ENCODE data around the gene GALNT16.

The GALNT16 gene

DNA sequence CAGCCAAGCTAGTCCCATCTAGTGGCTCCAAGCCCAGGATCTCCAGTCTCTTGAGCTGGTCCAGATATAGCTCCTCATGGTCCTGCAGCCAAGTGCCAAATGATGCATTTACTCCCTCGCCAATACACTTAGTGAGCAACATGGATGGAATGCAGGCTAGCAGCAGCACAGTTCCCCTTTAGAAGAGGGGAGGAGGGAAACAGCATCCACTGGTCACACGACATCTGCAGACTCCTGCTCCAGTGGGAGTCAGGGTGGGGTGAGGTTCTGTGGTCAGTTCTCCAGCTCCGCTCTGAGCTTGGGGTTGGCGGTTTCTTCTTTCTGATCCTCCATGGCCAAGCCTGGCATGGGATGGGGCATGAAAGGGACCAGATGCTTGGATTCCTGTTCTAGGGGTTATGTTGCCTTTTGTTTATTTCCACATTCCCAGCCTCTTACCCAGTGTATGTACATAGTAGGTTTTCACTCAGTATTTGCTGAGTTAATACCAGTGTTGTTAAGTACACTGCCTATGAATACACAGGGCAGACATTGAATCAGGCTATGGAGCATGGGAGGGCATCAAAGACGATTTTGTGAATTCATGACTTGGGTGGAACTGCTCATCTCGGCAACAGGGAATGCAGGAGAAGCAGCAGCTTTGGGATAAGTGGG, 57.3 kb downstream of the GALNT16 start:
- peak; percentile 99 for DNase-seq (ENCODE audit: low read depth)

GRCh38 chr14:69317780-69318179, 57.8 kb downstream of the GALNT16 start:
- DNase-seq (ENCODE audit: low read depth) = peak; percentile 54

DNA sequence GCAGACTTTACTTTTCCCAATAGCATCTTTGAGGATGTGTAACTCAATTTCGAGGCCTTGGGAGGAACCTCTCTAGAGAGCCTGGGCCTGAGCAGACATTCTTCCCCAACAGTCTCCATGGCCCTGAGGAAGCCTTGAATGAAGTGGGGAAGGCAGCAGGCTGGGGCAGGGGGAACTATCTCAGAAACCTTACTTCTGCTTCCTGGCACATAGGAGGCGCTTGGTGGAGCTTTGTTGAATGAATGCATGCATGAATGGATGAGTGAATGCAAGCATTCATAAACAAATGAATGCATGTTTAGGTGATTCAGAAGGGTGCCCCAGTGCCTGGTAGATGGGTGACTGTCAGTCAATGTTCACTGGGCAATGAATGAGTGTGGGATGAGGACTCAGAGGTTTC, 58.3 kb downstream of the GALNT16 start:
- DNase-seq (ENCODE audit: low read depth) = no peak

DNA sequence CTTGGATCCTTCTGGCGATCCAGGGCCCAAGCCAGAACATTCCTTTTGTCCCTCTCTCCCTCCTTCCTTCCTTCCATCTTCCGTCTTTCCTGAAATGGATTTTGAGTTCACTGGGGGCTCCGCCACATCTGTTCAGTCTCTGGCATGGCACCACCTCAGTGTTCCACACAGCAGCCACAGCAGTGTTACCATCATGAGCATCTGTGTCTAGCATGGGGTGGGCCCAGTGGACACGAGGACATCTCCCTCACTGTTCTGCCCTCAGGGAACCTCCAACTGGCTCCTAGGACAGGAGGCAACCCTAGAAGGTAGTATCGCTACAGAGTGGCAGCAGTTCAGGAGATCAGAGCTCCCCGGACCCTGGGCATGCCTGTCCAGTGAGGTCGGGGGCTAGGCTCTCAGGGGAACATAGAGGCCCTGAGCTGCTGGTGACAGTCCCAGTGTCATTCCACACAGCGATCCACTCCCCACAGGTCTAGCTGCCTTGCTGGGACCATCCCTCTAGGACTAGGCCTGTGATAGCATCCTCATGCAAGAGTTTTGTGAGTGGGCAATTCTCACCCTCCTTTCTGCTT, 59.0 kb downstream of the GALNT16 start:
- no peak for DNase-seq (ENCODE audit: low read depth)

DNA sequence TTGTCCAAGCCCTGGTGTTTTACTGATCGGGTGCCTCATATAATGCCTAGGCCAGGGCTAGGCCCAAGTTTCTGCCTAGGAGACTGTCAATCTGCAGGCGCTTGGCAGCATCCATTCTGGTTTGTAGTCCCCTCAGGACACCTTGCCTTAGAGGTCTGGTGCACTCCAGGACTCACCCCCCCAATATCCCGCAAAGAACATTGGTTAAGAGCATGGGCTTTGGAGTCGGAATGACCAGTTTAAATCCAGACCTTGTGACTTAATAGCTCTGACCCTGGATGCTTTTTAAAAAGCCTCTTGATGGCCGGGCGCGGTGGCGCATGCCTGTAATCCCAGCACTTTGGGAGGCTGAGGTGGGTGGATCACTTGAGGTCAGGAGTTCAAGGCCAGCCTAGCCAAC, 60.0 kb downstream of the GALNT16 start:
- DNase-seq (ENCODE audit: low read depth) = no peak

GRCh38 chr14:69320581-69321365, 60.8 kb downstream of the GALNT16 start:
- no peak for DNase-seq (ENCODE audit: low read depth)

DNA sequence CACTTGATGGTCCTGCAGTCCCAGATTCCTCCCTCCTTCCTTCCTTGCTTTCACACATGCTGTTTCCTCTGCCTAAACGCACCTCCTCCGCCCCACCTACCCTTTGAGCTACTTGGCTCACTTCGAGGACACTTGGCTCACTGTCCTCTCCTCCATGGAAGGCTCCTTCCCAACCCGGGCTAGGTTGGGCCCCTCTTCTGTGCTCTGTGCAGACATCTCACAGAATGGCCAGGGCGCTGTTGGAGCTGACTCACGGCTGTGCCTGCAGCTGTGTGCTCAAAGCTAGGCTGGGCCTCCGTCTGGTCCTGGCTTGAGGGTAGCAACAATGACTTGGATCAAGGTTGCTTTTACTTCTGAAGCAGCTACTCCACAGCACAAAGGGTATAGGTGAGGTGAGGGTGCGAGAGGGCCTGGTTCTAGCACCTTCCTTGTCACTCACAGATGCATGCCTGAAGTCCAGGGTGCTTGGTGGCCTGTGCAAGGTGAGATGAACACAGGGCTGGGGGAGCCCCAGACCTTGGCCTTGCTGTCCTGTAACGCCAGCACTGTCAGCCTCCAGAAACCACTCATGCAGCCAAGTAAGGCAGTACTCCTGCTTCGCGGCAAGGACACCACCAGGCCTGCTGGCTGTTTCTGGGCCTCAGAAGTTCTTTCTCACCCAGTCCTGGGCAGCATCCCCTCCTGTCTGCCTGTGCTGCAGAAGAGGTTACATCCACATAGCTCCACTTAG, 61.8 kb downstream of the GALNT16 start:
- DNase-seq (ENCODE audit: low read depth) = no peak

DNA sequence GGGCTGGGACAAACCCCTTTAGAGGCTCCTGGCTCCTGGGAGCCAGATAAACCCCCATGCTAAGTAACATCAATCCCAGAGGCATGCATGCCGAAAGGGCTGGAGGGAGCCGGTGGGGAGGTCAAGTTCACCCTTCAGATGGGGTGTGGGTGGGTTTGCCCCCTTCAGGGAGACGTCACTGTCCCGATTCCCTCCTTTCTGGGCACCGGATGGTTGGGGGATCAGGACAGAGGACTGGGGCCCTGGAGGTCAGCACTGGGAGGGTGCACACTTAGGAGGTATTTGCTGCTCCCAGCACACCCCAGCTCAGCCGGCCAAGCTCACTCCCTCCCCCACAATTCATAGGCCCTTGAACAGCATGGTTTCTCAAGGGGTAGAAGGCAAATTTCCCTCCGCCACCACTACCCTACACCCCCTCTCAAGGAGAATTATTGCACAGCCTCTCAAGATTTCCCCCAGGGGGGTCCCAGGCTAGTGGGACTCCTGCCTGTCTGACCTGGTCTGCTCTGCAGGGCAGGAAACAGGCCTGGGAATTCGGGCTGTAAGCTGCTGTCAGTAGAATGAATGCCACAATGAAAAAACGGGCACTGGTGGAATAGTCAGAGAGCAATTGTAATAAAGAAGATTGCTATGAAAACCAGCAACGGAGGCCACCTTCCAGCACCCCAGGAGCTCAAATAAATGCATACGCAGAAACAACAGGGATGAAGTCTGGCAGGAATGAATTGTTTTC, 63.5 kb downstream of the GALNT16 start:
- DNase-seq (ENCODE audit: low read depth) = no peak

- no peak for DNase-seq (ENCODE audit: low read depth)
Measured at GRCh38 chr14:69323999-69324282, 64.0 kb downstream of the GALNT16 start.

DNA sequence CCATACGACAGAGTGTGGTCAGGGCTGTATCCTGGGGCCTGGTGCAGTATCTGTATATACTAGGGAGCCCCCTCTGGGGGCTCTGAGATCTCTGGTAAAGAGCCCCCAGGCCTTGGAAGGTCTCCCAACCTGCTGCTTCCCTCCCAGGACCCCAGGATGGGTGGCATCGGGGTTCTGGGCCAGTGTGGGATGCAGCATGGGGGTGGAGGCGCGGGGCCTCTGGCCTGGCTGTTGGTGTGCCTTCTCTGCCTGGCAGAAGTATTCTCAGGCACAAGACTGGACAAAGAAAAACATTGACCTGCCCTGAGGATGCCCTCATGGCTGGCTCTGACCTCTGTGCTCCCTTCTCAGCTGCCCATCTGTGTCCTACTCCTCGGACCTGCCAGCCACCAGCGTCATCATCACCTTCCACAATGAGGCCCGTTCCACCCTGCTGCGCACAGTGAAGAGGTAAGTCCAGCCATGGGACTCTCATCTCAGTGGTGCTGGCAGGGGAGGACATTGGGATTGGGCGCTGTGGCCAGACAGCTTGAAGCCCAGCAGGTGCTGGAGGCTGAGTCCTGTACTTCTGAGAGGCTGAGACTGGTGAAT, 64.5 kb downstream of the GALNT16 start:
- DNase-seq (ENCODE audit: low read depth) = no peak

DNA sequence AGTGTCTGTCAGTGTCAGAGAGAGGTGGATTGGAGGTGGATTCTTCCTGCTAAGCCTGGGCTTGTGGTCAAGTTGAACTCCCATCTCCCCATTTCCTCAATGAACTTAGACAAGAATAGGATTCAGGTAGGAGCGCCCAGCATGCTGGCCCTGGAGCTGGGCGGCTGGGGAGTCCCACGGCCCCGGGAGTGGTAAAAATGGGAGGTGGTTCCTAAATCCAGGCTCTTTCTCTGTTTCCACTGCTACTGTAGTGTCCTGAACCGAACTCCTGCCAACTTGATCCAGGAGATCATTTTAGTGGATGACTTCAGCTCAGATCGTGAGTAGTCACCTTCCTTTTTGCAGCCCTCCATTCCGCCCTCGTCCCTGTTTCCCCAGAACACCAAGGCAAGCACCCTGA, 65.1 kb downstream of the GALNT16 start:
- no peak for DNase-seq (ENCODE audit: low read depth)

DNA sequence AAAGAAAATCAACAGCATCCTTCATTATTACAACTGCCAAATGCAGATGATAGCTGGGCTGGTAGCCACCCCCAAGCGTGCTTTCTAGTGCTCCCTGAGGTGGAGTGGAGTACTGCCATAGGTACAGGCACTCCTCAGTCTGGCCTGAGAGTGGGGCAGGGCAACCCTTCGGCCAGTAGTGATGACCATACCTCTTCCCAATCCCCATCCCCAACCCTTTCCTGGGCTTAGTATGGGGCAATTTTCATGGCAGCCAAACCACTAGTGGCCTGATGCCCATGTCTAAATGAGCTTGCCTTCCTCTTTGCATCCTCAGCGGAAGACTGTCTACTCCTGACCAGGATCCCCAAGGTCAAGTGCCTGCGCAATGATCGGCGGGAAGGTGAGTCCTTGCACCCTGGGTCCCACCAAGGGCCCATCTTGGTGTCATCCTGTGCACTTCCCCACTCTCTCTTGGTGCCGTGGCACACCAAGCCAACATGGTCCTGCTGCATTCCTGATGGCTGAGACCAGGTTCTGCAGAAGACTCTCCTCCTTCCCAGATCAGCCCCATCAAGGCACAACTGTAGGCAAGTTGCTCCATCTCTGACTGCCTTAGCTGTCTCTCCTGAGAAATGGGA, 65.8 kb downstream of the GALNT16 start:
- no peak for DNase-seq (ENCODE audit: low read depth)

DNA sequence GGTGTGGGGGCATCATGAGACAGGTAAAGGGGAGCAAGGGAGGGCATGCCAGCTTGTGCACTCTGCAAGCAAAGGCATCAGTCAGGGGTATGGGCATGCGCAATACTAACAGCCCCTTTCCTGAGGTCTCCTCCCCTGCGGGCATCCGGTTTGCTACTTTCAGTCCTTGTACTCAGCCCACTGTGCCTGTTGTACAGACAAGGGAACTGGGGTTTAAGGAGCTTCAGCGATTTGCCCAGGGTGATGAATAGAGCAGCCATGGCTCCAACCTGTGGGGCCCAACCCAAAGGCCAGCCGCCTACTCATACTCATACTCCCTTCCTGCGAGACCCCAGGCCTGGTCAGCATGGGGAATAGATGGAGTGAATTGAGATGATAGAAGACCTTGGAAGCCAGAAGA, 66.7 kb downstream of the GALNT16 start:
- DNase-seq (ENCODE audit: low read depth) = no peak

GRCh38 chr14:69327507-69327906, 67.5 kb downstream of the GALNT16 start:
- DNase-seq (ENCODE audit: low read depth) = no peak

GRCh38 chr14:69328317-69328716, 68.4 kb downstream of the GALNT16 start:
- DNase-seq (ENCODE audit: low read depth) = no peak

- no peak for DNase-seq (ENCODE audit: low read depth)
Measured at GRCh38 chr14:69328765-69329164, 68.8 kb downstream of the GALNT16 start.

- no peak for DNase-seq (ENCODE audit: low read depth)
Measured at GRCh38 chr14:69331206-69331605, 71.2 kb downstream of the GALNT16 start.

GRCh38 chr14:69332782-69333395, 72.9 kb downstream of the GALNT16 start:
- DNase-seq (ENCODE audit: low read depth) = no peak

DNA sequence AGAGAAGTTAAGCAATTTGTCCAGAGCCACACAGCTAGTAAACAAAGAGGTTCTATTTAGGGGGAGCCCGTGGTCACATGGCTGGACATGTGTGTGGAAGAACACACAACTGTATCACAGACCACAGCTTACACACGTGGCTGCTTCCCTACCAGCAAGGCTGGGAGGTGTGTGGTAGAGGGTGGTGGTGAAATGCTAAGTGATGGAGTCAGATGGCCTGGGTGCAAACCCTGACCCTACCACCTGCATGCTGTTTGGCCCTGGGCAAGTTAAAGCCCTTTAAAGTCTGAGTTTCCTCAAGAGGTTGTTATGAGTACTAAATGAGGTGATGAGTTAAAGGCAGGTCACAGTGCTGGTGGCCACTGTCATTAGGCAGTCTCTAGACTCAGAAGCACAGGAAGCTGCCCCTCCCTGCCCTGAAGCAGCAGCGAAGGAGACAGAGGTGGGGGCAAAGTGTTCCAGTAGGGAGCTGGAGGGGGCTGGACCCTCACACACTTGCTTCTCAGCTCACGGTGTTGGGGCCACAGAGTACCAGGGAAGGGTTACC, 73.9 kb downstream of the GALNT16 start:
- DNase-seq (ENCODE audit: low read depth) = no peak

GRCh38 chr14:69334576-69334975, 74.6 kb downstream of the GALNT16 start:
- DNase-seq (ENCODE audit: low read depth) = no peak

DNA sequence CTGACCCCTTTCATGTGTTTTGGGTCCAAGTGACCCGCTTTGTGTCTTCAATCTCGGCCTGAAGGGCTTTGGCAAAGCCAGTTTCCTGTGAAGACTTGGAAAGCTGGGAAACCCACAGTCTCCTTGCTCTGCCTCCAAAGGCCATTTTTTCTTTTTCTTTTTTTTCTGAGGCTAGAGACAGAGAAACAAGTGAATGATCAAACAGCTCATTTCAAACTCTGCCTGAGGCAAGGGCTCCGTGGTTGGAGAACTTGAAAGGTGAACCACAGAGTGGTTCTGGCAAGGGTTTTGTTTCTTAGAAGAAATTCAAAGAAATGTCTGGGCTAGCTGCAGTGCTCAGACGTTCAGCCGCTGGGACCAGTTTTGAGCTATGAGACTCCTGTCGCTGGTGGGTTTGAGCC, 75.4 kb downstream of the GALNT16 start:
- DNase-seq (ENCODE audit: low read depth) = no peak
